ENCODE measurements around the gene SF3A2.

DNA sequence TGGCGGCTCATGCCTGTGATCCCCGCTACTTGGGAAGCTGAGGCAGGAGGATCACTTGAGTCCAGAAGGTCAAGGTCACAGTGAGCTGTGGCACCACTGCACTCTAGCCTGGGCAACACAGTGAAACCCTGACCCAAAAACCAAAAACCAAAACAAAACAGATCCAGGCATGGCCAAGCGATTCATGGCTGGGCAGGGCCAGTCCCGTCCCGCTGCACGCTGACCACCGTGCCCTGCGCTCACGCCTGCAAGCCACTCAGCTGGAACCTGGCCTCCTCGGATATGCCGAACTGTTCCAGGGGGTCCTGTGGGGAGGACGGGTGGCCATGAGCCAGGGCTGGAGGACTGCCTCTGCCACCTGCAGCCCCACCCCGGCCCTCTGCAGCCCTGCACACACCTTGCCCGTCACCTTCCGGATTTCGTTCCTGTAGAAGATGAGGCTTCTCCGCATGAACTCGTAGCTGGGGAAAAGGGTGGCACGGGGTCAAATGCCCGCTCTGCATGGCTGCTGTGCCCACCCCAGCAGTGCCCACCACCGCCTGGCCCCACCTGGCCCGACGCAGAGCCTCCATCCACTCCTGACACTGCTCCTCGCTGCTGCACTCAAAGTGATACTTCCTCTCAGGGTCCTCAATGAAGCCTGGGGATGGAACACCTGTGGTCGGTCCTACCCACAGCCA, 2.9 kb upstream of the SF3A2 start:
- TF ChIP-seq, protein P1, sequence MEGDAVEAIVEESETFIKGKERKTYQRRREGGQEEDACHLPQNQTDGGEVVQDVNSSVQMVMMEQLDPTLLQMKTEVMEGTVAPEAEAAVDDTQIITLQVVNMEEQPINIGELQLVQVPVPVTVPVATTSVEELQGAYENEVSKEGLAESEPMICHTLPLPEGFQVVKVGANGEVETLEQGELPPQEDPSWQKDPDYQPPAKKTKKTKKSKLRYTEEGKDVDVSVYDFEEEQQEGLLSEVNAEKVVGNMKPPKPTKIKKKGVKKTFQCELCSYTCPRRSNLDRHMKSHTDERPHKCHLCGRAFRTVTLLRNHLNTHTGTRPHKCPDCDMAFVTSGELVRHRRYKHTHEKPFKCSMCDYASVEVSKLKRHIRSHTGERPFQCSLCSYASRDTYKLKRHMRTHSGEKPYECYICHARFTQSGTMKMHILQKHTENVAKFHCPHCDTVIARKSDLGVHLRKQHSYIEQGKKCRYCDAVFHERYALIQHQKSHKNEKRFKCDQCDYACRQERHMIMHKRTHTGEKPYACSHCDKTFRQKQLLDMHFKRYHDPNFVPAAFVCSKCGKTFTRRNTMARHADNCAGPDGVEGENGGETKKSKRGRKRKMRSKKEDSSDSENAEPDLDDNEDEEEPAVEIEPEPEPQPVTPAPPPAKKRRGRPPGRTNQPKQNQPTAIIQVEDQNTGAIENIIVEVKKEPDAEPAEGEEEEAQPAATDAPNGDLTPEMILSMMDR (IDR thresholded peaks at IDR 0.05; ENCODE audit: low read depth, low read length), result no peak
- TF ChIP-seq POLR2A (IDR thresholded peaks at IDR 0.05; ENCODE audit: extremely low read depth, insufficient read length) (no peak), MYC (IDR thresholded peaks at IDR 0.05; ENCODE audit: low read depth, low read length) (no peak)
- TF ChIP-seq, protein P2, sequence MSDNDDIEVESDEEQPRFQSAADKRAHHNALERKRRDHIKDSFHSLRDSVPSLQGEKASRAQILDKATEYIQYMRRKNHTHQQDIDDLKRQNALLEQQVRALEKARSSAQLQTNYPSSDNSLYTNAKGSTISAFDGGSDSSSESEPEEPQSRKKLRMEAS (IDR thresholded peaks at IDR 0.05; ENCODE audit: low read depth, low read length), result no peak
